Natural killer cell (primary cell): ENCODE results near the gene KRT222. TPM values are rescaled to one million over a fixed set of nuclear protein-coding genes. Genes with fewer than 3 reads are reported as not detected.

ENCODE experiments used
- ATAC-seq, 3 donors: fragments of 150-1000 bp in 2 of 3; fragments of 200-7000 bp in 1 of 3; cut with Tn5 transposase; 1 replicate in 1 of 3; 2 replicates in 2 of 3; pipeline ENCODE4 v1.10.0; 2021; ENCODE audit warnings: mild to moderate bottlenecking in 2 of 3, moderate library complexity in 2 of 3
- DNase-seq, 2 donors: peaks; one replicate each; pipeline versions ENCODE4 v3.0.0 to v3.0.0-alpha.2; 2013 to 2021; ENCODE audit warnings: mixed read lengths in 1 of 2
- H3K27ac ChIP-seq: one replicate; pipeline ENCODE4 v1.5.1; 2013; ENCODE audit warnings: mild to moderate bottlenecking, low read length
- H3K27me3 ChIP-seq: one replicate; pipeline ENCODE4 v1.6.1; 2013; ENCODE audit warnings: low read length; ENCODE audit not compliant: control insufficient read depth, insufficient read depth
- H3K36me3 ChIP-seq: one replicate; pipeline ENCODE4 v1.6.1; 2013; ENCODE audit warnings: low read length; ENCODE audit not compliant: control insufficient read depth, insufficient read depth
- H3K4me1 ChIP-seq: one replicate; pipeline ENCODE4 v1.6.1; 2013; ENCODE audit warnings: low read length; ENCODE audit not compliant: control insufficient read depth, insufficient read depth
- H3K4me3 ChIP-seq: one replicate; pipeline ENCODE4 v1.5.1; 2013; ENCODE audit warnings: low read length
- H3K9me3 ChIP-seq: one replicate; pipeline ENCODE4 v1.6.1; 2013; ENCODE audit warnings: low read length; ENCODE audit not compliant: control insufficient read depth, insufficient read depth
- H3K27ac Mint-ChIP-seq, 2 donors: one replicate each; pipeline ENCODE4 v1.8.0; 2022; ENCODE audit warnings: mild to moderate bottlenecking in 2 of 2, mixed read lengths in 2 of 2, moderate library complexity in 1 of 2
- H3K27me3 Mint-ChIP-seq, 2 donors: one replicate each; pipeline ENCODE4 v1.8.0; 2022; ENCODE audit warnings: low read depth in 2 of 2, mixed read lengths in 2 of 2
- H3K36me3 Mint-ChIP-seq: one replicate; pipeline ENCODE4 v1.8.0; 2022; ENCODE audit warnings: mixed read lengths
- H3K4me1 Mint-ChIP-seq, 2 donors: one replicate each; pipeline ENCODE4 v1.8.0; 2022; ENCODE audit warnings: mixed read lengths in 2 of 2
- H3K4me3 Mint-ChIP-seq: one replicate; pipeline ENCODE4 v1.8.0; 2022; ENCODE audit warnings: mild to moderate bottlenecking, moderate library complexity, mixed read lengths
- H3K9me3 Mint-ChIP-seq, 2 donors: one replicate each; pipeline ENCODE4 v1.8.0; 2022; ENCODE audit warnings: mixed read lengths in 2 of 2
- WGBS: methylation state at CpG from one replicate; pipeline ENCODE4 v1.1.7; 2013; ENCODE audit warnings: missing lambda C conversion rate; ENCODE audit not compliant: insufficient coverage; 5-methylcytosine and 5-hydroxymethylcytosine counted together
- intact Hi-C: fragments of 100-400 bp; cut with micrococcal nuclease; formaldehyde crosslinking; loops from one replicate; pipeline ENCODE4 v1.14.2; 2022
- total RNA-seq, 4 donors: library from RNA; stranded (reverse); fragments of 120-200 nt in 1 of 4; gene quantifications; one replicate each; pipeline versions ENCODE4 v1.2.3 to v1.2.4, GENCODE V29; 2013 to 2022
- TF ChIP-seq, protein P1 (sequence below): fragments of 200-600 bp; IDR thresholded peaks from one replicate; pipeline ENCODE4 v1.8.0; 2022; ENCODE audit warnings: antibody characterized with exemption

KRT222 gene
- total RNA-seq, 3 donors from 2014 or later (not counting 1 experiment from before 2014, with no cell fraction given), result not detected

DNA sequence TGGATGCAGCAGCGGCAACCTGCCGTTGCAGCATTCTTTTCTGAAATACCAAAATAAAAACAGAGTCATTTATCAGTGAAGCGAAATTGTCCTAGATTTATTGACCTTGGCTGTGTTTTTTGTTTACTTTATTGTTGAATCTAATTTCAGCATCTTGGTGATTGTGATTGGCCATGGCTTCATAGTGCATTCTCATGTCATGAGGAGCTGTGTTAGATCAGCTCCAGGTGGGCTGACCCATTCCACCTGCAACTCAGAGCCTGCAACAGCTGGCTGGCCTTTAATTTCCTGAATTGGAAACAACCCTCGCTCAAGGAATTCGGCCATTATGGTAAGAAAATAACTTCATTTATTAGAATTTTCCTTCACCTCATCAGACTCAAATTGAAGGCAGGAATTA, 22.1 kb upstream of the KRT222 start:
- Mint-ChIP-seq H3K4me3 (no peak overlapping the region), H3K9me3 (no peaks in the 10 kb centered on the region), H3K27me3 (peaks cover 10 to 16% of the 10 kb centered on the region in 2 donors), H3K36me3 (no peaks in the 10 kb centered on the region), H3K27ac (no peak overlapping the region), H3K4me1 (no peaks in the 10 kb centered on the region)
- Histone ChIP-seq H3K4me3 (no peak overlapping the region), H3K36me3 (no peaks in the 10 kb centered on the region), H3K4me1 (no peaks in the 10 kb centered on the region), H3K27ac (no peak overlapping the region), H3K9me3 (no peaks in the 10 kb centered on the region), H3K27me3 (peaks cover 4% of the 10 kb centered on the region)
- DNase-seq (no peak), ATAC-seq (no peak)
- 97% methylated on average over 3 of the region's 5 CpGs for WGBS
- intact Hi-C loops, result no loop called here
- TF ChIP-seq, protein P1, sequence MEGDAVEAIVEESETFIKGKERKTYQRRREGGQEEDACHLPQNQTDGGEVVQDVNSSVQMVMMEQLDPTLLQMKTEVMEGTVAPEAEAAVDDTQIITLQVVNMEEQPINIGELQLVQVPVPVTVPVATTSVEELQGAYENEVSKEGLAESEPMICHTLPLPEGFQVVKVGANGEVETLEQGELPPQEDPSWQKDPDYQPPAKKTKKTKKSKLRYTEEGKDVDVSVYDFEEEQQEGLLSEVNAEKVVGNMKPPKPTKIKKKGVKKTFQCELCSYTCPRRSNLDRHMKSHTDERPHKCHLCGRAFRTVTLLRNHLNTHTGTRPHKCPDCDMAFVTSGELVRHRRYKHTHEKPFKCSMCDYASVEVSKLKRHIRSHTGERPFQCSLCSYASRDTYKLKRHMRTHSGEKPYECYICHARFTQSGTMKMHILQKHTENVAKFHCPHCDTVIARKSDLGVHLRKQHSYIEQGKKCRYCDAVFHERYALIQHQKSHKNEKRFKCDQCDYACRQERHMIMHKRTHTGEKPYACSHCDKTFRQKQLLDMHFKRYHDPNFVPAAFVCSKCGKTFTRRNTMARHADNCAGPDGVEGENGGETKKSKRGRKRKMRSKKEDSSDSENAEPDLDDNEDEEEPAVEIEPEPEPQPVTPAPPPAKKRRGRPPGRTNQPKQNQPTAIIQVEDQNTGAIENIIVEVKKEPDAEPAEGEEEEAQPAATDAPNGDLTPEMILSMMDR, result no peak

DNA sequence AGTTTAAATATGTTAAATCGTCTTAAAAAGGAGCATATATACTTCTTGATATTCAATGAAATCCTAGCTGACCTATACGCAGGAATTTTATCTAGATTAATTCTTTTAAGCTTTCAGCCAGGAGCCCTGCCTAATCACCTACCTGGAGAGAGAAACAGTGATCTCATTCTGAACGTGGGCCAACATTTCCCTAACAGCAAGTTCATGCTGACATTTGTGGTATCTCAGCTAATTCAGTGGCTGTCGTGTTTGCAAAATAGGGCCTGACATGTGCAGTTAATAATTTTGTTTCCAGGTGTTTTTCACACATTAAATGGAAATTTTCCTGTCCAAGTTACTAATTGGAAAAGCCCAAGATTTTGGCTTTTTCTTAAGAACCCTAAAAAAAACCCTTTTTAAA, 21.2 kb upstream of the KRT222 start:
- H3K4me3 ChIP-seq, result no peak overlapping the region
- peaks cover 6% of the 10 kb centered on the region for H3K27me3 ChIP-seq
- no peak overlapping the region for H3K27ac Mint-ChIP-seq
- no peak overlapping the region for H3K4me3 Mint-ChIP-seq
- H3K9me3 Mint-ChIP-seq, result no peaks in the 10 kb centered on the region
- no peak for DNase-seq
- H3K36me3 Mint-ChIP-seq, result no peaks in the 10 kb centered on the region
- no peaks in the 10 kb centered on the region for H3K9me3 ChIP-seq
- no peaks in the 10 kb centered on the region for H3K4me1 Mint-ChIP-seq
- no peak overlapping the region for H3K27ac ChIP-seq
- intact Hi-C loops, result no loop called here
- H3K4me1 ChIP-seq, result no peaks in the 10 kb centered on the region
- peaks cover 11 to 15% of the 10 kb centered on the region in 2 donors for H3K27me3 Mint-ChIP-seq
- no peaks in the 10 kb centered on the region for H3K36me3 ChIP-seq
- 85% methylated on average over 4 of the region's 4 CpGs for WGBS
- no peak for ATAC-seq
- TF ChIP-seq, protein P1, result no peak

DNA sequence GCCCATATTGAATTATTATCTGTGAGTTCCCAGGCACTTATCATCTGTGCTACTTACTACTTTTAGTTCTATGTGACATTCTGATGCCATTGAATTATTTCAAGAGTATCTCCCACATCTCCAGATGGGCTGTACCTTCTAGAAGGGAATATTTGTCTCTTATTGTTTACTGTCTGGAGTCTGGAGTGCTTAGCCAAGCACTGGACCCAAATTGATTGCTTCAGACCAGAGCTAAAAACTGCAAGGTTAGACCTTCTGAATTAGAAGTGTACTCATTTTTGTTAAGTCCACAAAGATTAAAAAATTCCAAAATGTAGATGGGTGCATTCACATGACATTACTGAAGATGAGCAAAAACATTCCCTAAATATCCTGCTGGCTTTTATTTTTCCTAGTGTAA, 16.0 kb upstream of the KRT222 start:
- intact Hi-C loops, result no loop called here
- Mint-ChIP-seq H3K9me3 (no peaks in the 10 kb centered on the region), H3K27me3 (peaks cover 26 to 51% of the 10 kb centered on the region in 2 donors), H3K36me3 (no peaks in the 10 kb centered on the region), H3K27ac (no peak overlapping the region), H3K4me1 (no peaks in the 10 kb centered on the region), H3K4me3 (no peak overlapping the region)
- Histone ChIP-seq H3K36me3 (no peaks in the 10 kb centered on the region), H3K27ac (no peak overlapping the region), H3K27me3 (peaks cover 13% of the 10 kb centered on the region), H3K4me3 (no peak overlapping the region), H3K9me3 (no peaks in the 10 kb centered on the region), H3K4me1 (no peaks in the 10 kb centered on the region)
- TF ChIP-seq, protein P1, result no peak
- ATAC-seq (no peak), DNase-seq (no peak)

DNA sequence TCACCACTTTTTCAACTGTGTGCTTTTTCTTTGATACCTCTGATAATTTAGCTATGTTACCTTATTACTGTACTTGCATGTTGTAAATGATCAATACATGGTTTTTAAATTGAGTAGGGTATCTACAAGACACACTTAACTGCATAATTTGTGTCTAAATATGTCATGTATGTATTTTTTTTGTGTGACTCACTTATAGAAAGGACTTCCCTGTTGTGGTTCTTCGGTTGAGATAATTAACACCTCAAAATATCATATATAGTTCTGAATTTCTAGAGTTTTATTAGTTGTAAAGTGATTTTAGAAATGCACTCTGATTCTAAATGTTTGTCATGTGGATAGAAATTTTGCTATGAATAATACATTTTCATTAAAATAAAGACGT, 14.5 kb upstream of the KRT222 start:
- Mint-ChIP-seq H3K36me3 (no peaks in the 10 kb centered on the region), H3K9me3 (no peaks in the 10 kb centered on the region), H3K4me3 (no peak overlapping the region), H3K27me3 (peaks cover 26 to 62% of the 10 kb centered on the region in 2 donors), H3K4me1 (no peaks in the 10 kb centered on the region), H3K27ac (no peak overlapping the region)
- TF ChIP-seq, protein P1, result no peak
- peaks cover 16% of the 10 kb centered on the region for H3K27me3 ChIP-seq
- WGBS, result no CpG with 5 or more reads among the region's 2 CpGs
- no peak overlapping the region for H3K4me3 ChIP-seq
- ATAC-seq, result no peak
- no peak for DNase-seq
- intact Hi-C loops, result no loop called here
- no peaks in the 10 kb centered on the region for H3K36me3 ChIP-seq
- H3K9me3 ChIP-seq, result no peaks in the 10 kb centered on the region
- no peak overlapping the region for H3K27ac ChIP-seq
- H3K4me1 ChIP-seq, result no peaks in the 10 kb centered on the region
